K562 (cell line): ENCODE measurements around the gene PAFAH1B1. TPM values are rescaled to one million over a fixed set of nuclear protein-coding genes. Genes with fewer than 3 reads are reported as not detected.

Experiments used
- ATAC-seq: fragments of 200-7000 bp; cut with Tn5 transposase; 3 replicates; pipeline ENCODE4 v1.9.1; 2020; ENCODE audit warnings: moderate library complexity
- BruUV-seq: library from RNA; stranded (reverse); fragments of 400-500 nt; replicated peaks from 2 replicates; lab custom pipeline; 2021; lab: Mats Ljungman, UMichigan
- CTCF ChIA-PET: fragments of 300-600 bp; formaldehyde crosslinking; extraction: SDS; loops from one replicate; lab custom pipeline; 2021; ENCODE audit warnings: low intra/inter-chr PET ratio; lab: Yijun Ruan, JAX
- POLR2A ChIA-PET: fragments of 300-600, 350-650 bp; sonication (Branson Sonifier 250); formaldehyde crosslinking; extraction: SDS; loops from one replicate; lab custom pipeline; 2021; ENCODE audit warnings: antibody characterized with exemption, inconsistent platforms; lab: Yijun Ruan, JAX
- DNase-seq, 4 experiments: peaks; one replicate each; pipeline versions ENCODE4 v3.0.0 to v3.0.0-alpha.2; 2011 to 2018; ENCODE audit warnings: low spot score in 3 of 4, mixed read lengths in 3 of 4; ENCODE audit errors: extremely low read depth in 1 of 4
- FAIRE-seq: peaks from 2 replicates; lab custom pipeline; 2011; peaks lifted over from hg19 to GRCh38; lab: Jason Lieb, UNC
- H2AFZ ChIP-seq: 2 replicates; pipeline ENCODE4 v1.6.0; 2011; ENCODE audit warnings: low read depth, low read length, control low read depth, inconsistent platforms
- H3K27ac ChIP-seq: fragments of 200-600 bp; 3 replicates; pipeline ENCODE4 v1.8.0; 2011; ENCODE audit warnings: low read depth, mild to moderate bottlenecking, control low read depth, inconsistent platforms, low read length, moderate library complexity, mixed read lengths; ENCODE audit errors: extremely low read depth
- H3K27me3 ChIP-seq, 2 experiments: fragments of 300-600 bp in 1 of 2; 2 replicates in 1 of 2; 3 replicates in 1 of 2; pipeline versions ENCODE4 v1.6.0 to v1.8.0; 2011; ENCODE audit warnings: inconsistent platforms in 2 of 2, low read length in 2 of 2, mild to moderate bottlenecking in 1 of 2, mixed read lengths in 1 of 2, moderate library complexity in 1 of 2; ENCODE audit not compliant: control insufficient read depth in 2 of 2, insufficient read depth in 2 of 2
- H3K36me3 ChIP-seq: fragments of 300-600 bp; 3 replicates; pipeline ENCODE4 v1.8.0; 2011; ENCODE audit warnings: mild to moderate bottlenecking, low read length, inconsistent platforms; ENCODE audit not compliant: control insufficient read depth, insufficient read depth
- H3K4me1 ChIP-seq, 2 experiments: fragments of 200-600 bp in 1 of 2; replicated peaks in 1 of 2; 2 replicates in 1 of 2; 3 replicates in 1 of 2; pipeline versions ENCODE4 v1.5.1 to v1.8.0; 2011; ENCODE audit warnings: inconsistent platforms in 2 of 2, low read length in 2 of 2, mild to moderate bottlenecking in 1 of 2, mixed read lengths in 1 of 2, moderate library complexity in 1 of 2; ENCODE audit not compliant: control insufficient read depth in 2 of 2, insufficient read depth in 2 of 2
- H3K4me2 ChIP-seq: 2 replicates; pipeline ENCODE4 v1.6.1; 2011; ENCODE audit warnings: low read length, control low read depth, inconsistent platforms, mixed read lengths; ENCODE audit not compliant: insufficient read depth
- H3K4me3 ChIP-seq: fragments of 200-600 bp; sonication (generic), shearing (Covaris generic); 2 replicates; pipeline ENCODE4 v1.5.1; 2016; ENCODE audit warnings: control low read depth, inconsistent platforms
- H3K79me2 ChIP-seq: fragments of 200-600 bp; 3 replicates; pipeline ENCODE4 v1.8.0; 2011; ENCODE audit warnings: low read length, inconsistent platforms; ENCODE audit not compliant: control insufficient read depth, insufficient read depth
- H3K9ac ChIP-seq, 2 experiments: 2 replicates each; pipeline versions ENCODE4 v1.6.0 to v1.6.1; 2011; ENCODE audit warnings: low read depth in 2 of 2, low read length in 2 of 2, control low read depth in 1 of 2, inconsistent platforms in 1 of 2, mild to moderate bottlenecking in 1 of 2, mixed read lengths in 1 of 2; ENCODE audit not compliant: insufficient read depth in 1 of 2
- H3K9me1 ChIP-seq: one replicate; pipeline ENCODE4 v1.6.0; 2011; ENCODE audit warnings: inconsistent platforms, mild to moderate bottlenecking, low read length, moderate library complexity; ENCODE audit not compliant: control insufficient read depth, insufficient read depth
- H3K9me3 ChIP-seq: replicated peaks from 2 replicates; pipeline ENCODE4 v1.5.1; 2011; ENCODE audit warnings: low read depth, low read length, inconsistent platforms; ENCODE audit not compliant: control insufficient read depth, insufficient read depth
- H4K20me1 ChIP-seq: replicated peaks from 2 replicates; pipeline ENCODE4 v1.6.1; 2011; ENCODE audit warnings: low read length, inconsistent platforms, mixed read lengths; ENCODE audit not compliant: control insufficient read depth, insufficient read depth
- BACH1 ChIP-seq: fragments of 200-800 bp; sonication (Bioruptor generic); IDR thresholded peaks from 2 replicates; pipeline ENCODE4 v1.6.1; 2016; ENCODE audit warnings: missing genetic modification characterization, missing compliant biosample characterization
- MBD2 ChIP-seq: sonication (generic); IDR thresholded peaks from 2 replicates; pipeline ENCODE4 v1.6.1; 2016; ENCODE audit warnings: low read depth, borderline replicate concordance
- SMC3 ChIP-seq: conservative IDR thresholded peaks from 2 replicates; pipeline ENCODE4 v1.6.1; 2011; ENCODE audit warnings: low read depth, low read length, improper control_type of control experiment; ENCODE audit not compliant: insufficient read depth
- TFAM ChIP-seq: fragments of 250-450 bp; sonication (Bioruptor Pico); conservative IDR thresholded peaks from 2 replicates; pipeline ENCODE4 v1.5.0; 2021; ENCODE audit warnings: mild to moderate bottlenecking, moderate library complexity
- ZFX ChIP-seq: sonication (generic); formaldehyde crosslinking; IDR thresholded peaks from 2 replicates; pipeline ENCODE4 v1.8.0; 2022; ENCODE audit warnings: mild to moderate bottlenecking, missing genetic modification reagents, moderate library complexity
- ZNF23 ChIP-seq: fragments of 250-450 bp; sonication (Bioruptor Pico); IDR thresholded peaks from 2 replicates; pipeline ENCODE4 v1.4.0; 2020; ENCODE audit warnings: mild to moderate bottlenecking
- WGBS: fragments of 100-300 bp; shearing (Covaris generic); methylation state at CpG from one replicate; pipeline ENCODE4 v1.1.6; 2016; ENCODE audit warnings: low coverage, mixed read lengths; ENCODE audit not compliant: insufficient coverage; ENCODE audit errors: missing lambda C conversion rate; 5-methylcytosine and 5-hydroxymethylcytosine counted together
- in situ Hi-C: fragments of 300-500 bp; cut with MboI; formaldehyde crosslinking; loops from 4 replicates; pipeline ENCODE4 v1.15.0; 2018; ENCODE audit warnings: inconsistent platforms, mixed read lengths
- intact Hi-C: fragments of 100-400 bp; cut with micrococcal nuclease; formaldehyde crosslinking; loops from 2 replicates; pipeline ENCODE4 v1.14.2; 2022
- polyA plus RNA-seq, 8 experiments: library from polyadenylated mRNA; depleted of rRNA in 4 of 8; stranded (reverse) in 5 of 8; unstranded in 3 of 8; fragments of >200 nt; fragmentation: Nextera tagmentation in 2 of 8; fragmentation: Illumina TruSeq in 1 of 8; extraction: Ambion mirVana in 2 of 8; extraction: Trizol in 1 of 8; gene quantifications; 2 replicates each; pipeline versions ENCODE4 v1.2.1 to v1.2.3, GENCODE V29; 2011 to 2014; ENCODE audit warnings: inconsistent platforms in 1 of 8, missing spikeins in 1 of 8
- total RNA-seq, 7 experiments: library from RNA; depleted of rRNA in 6 of 7; stranded (reverse); fragments of >200 nt in 6 of 7; fragmentation: Illumina TruSeq in 2 of 7; extraction: Trizol in 2 of 7; gene quantifications; 2 replicates each; pipeline versions ENCODE4 v1.2.1 to v1.2.3, GENCODE V29; 2011 to 2021; ENCODE audit warnings: low replicate concordance in 1 of 7
- TF ChIP-seq, protein P1 (sequence below): fragments of 250-450 bp; sonication (Bioruptor Pico); IDR thresholded peaks from 2 replicates; pipeline ENCODE4 v1.5.0; 2021
- TF ChIP-seq, protein P2 (sequence below), 2 experiments: fragments of 450-650 bp; IDR thresholded peaks; 2 replicates each; pipeline ENCODE4 v1.6.1; 2016
- TF ChIP-seq, protein P3 (sequence below): sonication (generic); formaldehyde crosslinking; IDR thresholded peaks from 2 replicates; pipeline ENCODE4 v1.8.0; 2022; ENCODE audit warnings: missing genetic modification reagents, mild to moderate bottlenecking, moderate library complexity, borderline replicate concordance

Gene PAFAH1B1
- total and polyA plus RNA-seq, 9 of the 15 experiments (the other 6 are each of a cell fraction or from before 2014, with no cell fraction given): 23.3 to 66.4 (median 40.2) TPM

DNA sequence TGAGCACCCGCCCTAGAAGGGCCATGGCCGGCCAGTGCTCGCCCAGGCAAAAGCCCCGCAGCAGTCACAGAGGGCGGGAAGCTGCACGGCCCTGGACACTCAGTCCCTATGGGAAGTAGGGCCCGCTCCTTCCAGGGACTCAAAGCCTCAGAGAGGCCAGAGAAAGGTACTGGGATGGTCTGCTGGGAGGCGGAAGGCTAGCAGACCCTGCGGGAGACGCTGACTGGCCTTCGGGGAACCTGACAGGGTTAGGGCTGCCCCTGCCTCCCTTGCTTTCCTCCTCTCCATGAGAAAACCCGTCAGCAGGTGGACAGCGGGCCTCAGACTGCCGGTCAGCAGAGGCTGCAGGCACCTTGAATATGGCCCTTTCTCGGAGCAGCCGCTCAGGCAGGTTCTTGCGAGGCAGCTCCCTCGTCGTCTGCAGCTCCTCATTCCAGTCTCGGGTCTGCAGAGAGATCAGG, 106.6 kb downstream of the PAFAH1B1 start:
- no peaks in the 10 kb centered on the region for H3K27me3 ChIP-seq
- no peak overlapping the region for H3K4me2 ChIP-seq
- H3K79me2 ChIP-seq: peaks cover 7% of the 10 kb centered on the region
- in situ Hi-C loops (no loop called here), intact Hi-C loops (no loop called here)
- H3K9me3 ChIP-seq: no peaks in the 10 kb centered on the region
- no peak overlapping the region for H3K4me3 ChIP-seq
- ATAC-seq: no peak
- no peak overlapping the region for H2AFZ ChIP-seq
- H3K9ac ChIP-seq: no peak overlapping the region
- CTCF ChIA-PET: no interaction called here
- TF ChIP-seq, protein P1, sequence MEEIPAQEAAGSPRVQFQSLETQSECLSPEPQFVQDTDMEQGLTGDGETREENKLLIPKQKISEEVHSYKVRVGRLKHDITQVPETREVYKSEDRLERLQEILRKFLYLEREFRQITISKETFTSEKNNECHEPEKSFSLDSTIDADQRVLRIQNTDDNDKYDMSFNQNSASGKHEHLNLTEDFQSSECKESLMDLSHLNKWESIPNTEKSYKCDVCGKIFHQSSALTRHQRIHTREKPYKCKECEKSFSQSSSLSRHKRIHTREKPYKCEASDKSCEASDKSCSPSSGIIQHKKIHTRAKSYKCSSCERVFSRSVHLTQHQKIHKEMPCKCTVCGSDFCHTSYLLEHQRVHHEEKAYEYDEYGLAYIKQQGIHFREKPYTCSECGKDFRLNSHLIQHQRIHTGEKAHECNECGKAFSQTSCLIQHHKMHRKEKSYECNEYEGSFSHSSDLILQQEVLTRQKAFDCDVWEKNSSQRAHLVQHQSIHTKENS (CRISPR knock-in tag): no peak
- no peak for TF ChIP-seq TFAM
- TF ChIP-seq, protein P2, sequence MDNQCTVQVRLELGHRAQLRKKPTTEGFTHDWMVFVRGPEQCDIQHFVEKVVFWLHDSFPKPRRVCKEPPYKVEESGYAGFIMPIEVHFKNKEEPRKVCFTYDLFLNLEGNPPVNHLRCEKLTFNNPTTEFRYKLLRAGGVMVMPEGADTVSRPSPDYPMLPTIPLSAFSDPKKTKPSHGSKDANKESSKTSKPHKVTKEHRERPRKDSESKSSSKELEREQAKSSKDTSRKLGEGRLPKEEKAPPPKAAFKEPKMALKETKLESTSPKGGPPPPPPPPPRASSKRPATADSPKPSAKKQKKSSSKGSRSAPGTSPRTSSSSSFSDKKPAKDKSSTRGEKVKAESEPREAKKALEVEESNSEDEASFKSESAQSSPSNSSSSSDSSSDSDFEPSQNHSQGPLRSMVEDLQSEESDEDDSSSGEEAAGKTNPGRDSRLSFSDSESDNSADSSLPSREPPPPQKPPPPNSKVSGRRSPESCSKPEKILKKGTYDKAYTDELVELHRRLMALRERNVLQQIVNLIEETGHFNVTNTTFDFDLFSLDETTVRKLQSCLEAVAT (IDR thresholded peaks at IDR 0.05): no peak
- TF ChIP-seq, protein P3, sequence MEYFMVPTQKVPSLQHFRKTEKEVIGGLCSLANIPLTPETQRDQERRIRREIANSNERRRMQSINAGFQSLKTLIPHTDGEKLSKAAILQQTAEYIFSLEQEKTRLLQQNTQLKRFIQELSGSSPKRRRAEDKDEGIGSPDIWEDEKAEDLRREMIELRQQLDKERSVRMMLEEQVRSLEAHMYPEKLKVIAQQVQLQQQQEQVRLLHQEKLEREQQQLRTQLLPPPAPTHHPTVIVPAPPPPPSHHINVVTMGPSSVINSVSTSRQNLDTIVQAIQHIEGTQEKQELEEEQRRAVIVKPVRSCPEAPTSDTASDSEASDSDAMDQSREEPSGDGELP: no peak
- TF ChIP-seq ZFX: no peak
- TF ChIP-seq SMC3: no peak
- TF ChIP-seq MBD2: no peak
- no peak for TF ChIP-seq ZNF23 (CRISPR knock-in tag)
- TF ChIP-seq BACH1 (tag): no peak
- peaks cover 92% of the 10 kb centered on the region; the same call in 1 of the 3 replicates for H3K36me3 ChIP-seq
- H3K27ac ChIP-seq: no peak overlapping the region
- H4K20me1 ChIP-seq: no peaks in the 10 kb centered on the region; the same call in 1 of the 2 replicates
- FAIRE-seq: no peak
- H3K9me1 ChIP-seq: no peaks in the 10 kb centered on the region
- BruUV-seq: no TSS peak
- DNase-seq: no peak
- POLR2A ChIA-PET: interaction anchor here (1.2 to 1.5 kb wide), 2 partner anchors 10 to 15 kb away, joined by 4 to 5 read pairs; no protein-coding TSS in a partner anchor
- H3K4me1 ChIP-seq: peaks cover 0 to 5% of the 10 kb centered on the region in 2 experiments; a peak in 1 of 5 replicates
- WGBS: 95% methylated on average over 10 of the region's 20 CpGs
